ENCODE measurements around the gene COX4I2.

COX4I2 gene

GRCh38 chr20:31637660-31638059 lies at the start of gene COX4I2:
TSS of gene COX4I2 (plus strand) at chr20:31637912. CDS start at chr20:31639018, 1,106 bp downstream.
- no peaks in the 10 kb centered on the region for H3K79me2 ChIP-seq (ENCODE audit: insufficient read depth, low read length)
- no peak for ATAC-seq (ENCODE audit: insufficient read depth, low read depth)
- H3K36me3 ChIP-seq (ENCODE audit: insufficient read depth, low read length): no peaks in the 10 kb centered on the region
- H3K4me1 ChIP-seq (ENCODE audit: insufficient read depth, low read length): peaks cover 7% of the 10 kb centered on the region
- no peaks in the 10 kb centered on the region for H3K9me3 ChIP-seq (ENCODE audit: insufficient read depth, low read length, severe bottlenecking)
- no peak within 1 kb of the TSS for H3K9ac ChIP-seq (ENCODE audit: low read depth, low read length)
- H3K27ac ChIP-seq (ENCODE audit: low read length): no peak within 1 kb of the TSS
- no peak within 1 kb of the TSS for H2AFZ ChIP-seq (ENCODE audit: low read depth, low read length)
- no peak for DNase-seq
- no peaks in the 10 kb centered on the region for H4K20me1 ChIP-seq (ENCODE audit: insufficient read depth, low read length)
- H3K4me2 ChIP-seq (ENCODE audit: insufficient read depth, low read length): no peak within 1 kb of the TSS
- TF ChIP-seq CTCF (IDR thresholded peaks at IDR 0.05; ENCODE audit: borderline replicate concordance, extremely low read depth, low read length, poor library complexity, severe bottlenecking) (no peak), EZH2 (IDR thresholded peaks at IDR 0.05; ENCODE audit: borderline replicate concordance, low read depth, low read length, severe bottlenecking) (no peak)
- no peaks in the 10 kb centered on the region for H3K27me3 ChIP-seq (ENCODE audit: insufficient read depth, low read length, poor library complexity)
- H3K4me3 ChIP-seq (ENCODE audit: low read depth in 1 of 2, low read length in 2 of 2): no peak within 1 kb of the TSS

- Histone ChIP-seq H3K4me3 (ENCODE audit: low read depth in 1 of 2, low read length in 2 of 2) (no peak overlapping the region), H3K36me3 (ENCODE audit: insufficient read depth, low read length) (no peaks in the 10 kb centered on the region), H3K4me2 (ENCODE audit: insufficient read depth, low read length) (no peak overlapping the region), H3K79me2 (ENCODE audit: insufficient read depth, low read length) (no peaks in the 10 kb centered on the region), H2AFZ (ENCODE audit: low read depth, low read length) (no peak overlapping the region), H3K27ac (ENCODE audit: low read length) (no peak overlapping the region), H3K9me3 (ENCODE audit: insufficient read depth, low read length, severe bottlenecking) (no peaks in the 10 kb centered on the region), H4K20me1 (ENCODE audit: insufficient read depth, low read length) (no peaks in the 10 kb centered on the region), H3K4me1 (ENCODE audit: insufficient read depth, low read length) (no peaks in the 10 kb centered on the region), H3K27me3 (ENCODE audit: insufficient read depth, low read length, poor library complexity) (no peaks in the 10 kb centered on the region), H3K9ac (ENCODE audit: low read depth, low read length) (no peak overlapping the region)
- TF ChIP-seq EZH2 (IDR thresholded peaks at IDR 0.05; ENCODE audit: borderline replicate concordance, low read depth, low read length, severe bottlenecking) (no peak), CTCF (IDR thresholded peaks at IDR 0.05; ENCODE audit: borderline replicate concordance, extremely low read depth, low read length, poor library complexity, severe bottlenecking) (no peak)
- no peak for ATAC-seq (ENCODE audit: insufficient read depth, low read depth)
- no peak for DNase-seq
Measured at GRCh38 chr20:31590717-31591225, 46.9 kb upstream of the COX4I2 start.

- H3K9ac ChIP-seq (ENCODE audit: low read depth, low read length): no peak overlapping the region
- ATAC-seq (ENCODE audit: insufficient read depth, low read depth): peak; percentile 77
Measured at GRCh38 chr20:31593221-31594001, 44.3 kb upstream of the COX4I2 start.

More at GRCh38 chr20:31593221-31594001, 44.3 kb upstream of the COX4I2 start:
- Histone ChIP-seq H3K27ac (ENCODE audit: low read length) (0 out of 2 replicates have a peak overlapping the region, but pooled peaks have one; percentile 39), H3K27me3 (ENCODE audit: insufficient read depth, low read length, poor library complexity) (no peaks in the 10 kb centered on the region), H4K20me1 (ENCODE audit: insufficient read depth, low read length) (no peaks in the 10 kb centered on the region), H3K4me1 (ENCODE audit: insufficient read depth, low read length) (no peaks in the 10 kb centered on the region), H3K79me2 (ENCODE audit: insufficient read depth, low read length) (no peaks in the 10 kb centered on the region), H3K36me3 (ENCODE audit: insufficient read depth, low read length) (no peaks in the 10 kb centered on the region), H3K4me2 (ENCODE audit: insufficient read depth, low read length) (no peak overlapping the region), H3K4me3 (ENCODE audit: low read depth in 1 of 2, low read length in 2 of 2) (no peak overlapping the region), H2AFZ (ENCODE audit: low read depth, low read length) (no peak overlapping the region), H3K9me3 (ENCODE audit: insufficient read depth, low read length, severe bottlenecking) (no peaks in the 10 kb centered on the region)
- peak; percentile 46 for DNase-seq
- no peak for TF ChIP-seq EZH2 (IDR thresholded peaks at IDR 0.05; ENCODE audit: borderline replicate concordance, low read depth, low read length, severe bottlenecking)
- TF ChIP-seq CTCF (IDR thresholded peaks at IDR 0.05; ENCODE audit: borderline replicate concordance, extremely low read depth, low read length, poor library complexity, severe bottlenecking): peak; percentile 19

Measured in DND-41 (cell line).